Mononuclear cell (primary cell): ENCODE measurements around the gene GAS2L2. TPM values are rescaled to one million over a fixed set of nuclear protein-coding genes. Genes with fewer than 3 reads are reported as not detected.

Experiments used
- H3K27me3 ChIP-seq: 2 replicates; pipeline ENCODE4 v1.6.0; 2011; ENCODE audit warnings: low read length, control low read depth; ENCODE audit not compliant: insufficient read depth
- H3K4me1 ChIP-seq: 2 replicates; pipeline ENCODE4 v1.5.1; 2011; ENCODE audit warnings: mild to moderate bottlenecking, low read length, control low read depth; ENCODE audit not compliant: insufficient read depth
- H3K4me3 ChIP-seq: 2 replicates; pipeline ENCODE4 v1.5.1; 2011; ENCODE audit warnings: mild to moderate bottlenecking, low read length, moderate library complexity
- H3K9me3 ChIP-seq: 2 replicates; pipeline ENCODE4 v1.5.1; 2011; ENCODE audit warnings: low read depth, mild to moderate bottlenecking, control low read depth, low read length
- total RNA-seq: library from RNA; depleted of rRNA; stranded (reverse); fragments of >200 nt; gene quantifications from one replicate; pipeline ENCODE4 v1.2.3, GENCODE V29; 2012

The GAS2L2 gene
- total RNA-seq, 1 donor, result under 0.01 TPM

GRCh38 chr17:35744830-35745229 lies 8.2 kb downstream of the GAS2L2 start:
- Histone ChIP-seq H3K27me3 (peaks cover 25% of the 10 kb centered on the region), H3K4me1 (no peaks in the 10 kb centered on the region), H3K9me3 (no peaks in the 10 kb centered on the region), H3K4me3 (no peak overlapping the region)

GRCh38 chr17:35743626-35744328 lies 9.3 kb downstream of the GAS2L2 start:
- Histone ChIP-seq H3K27me3 (peaks cover 14% of the 10 kb centered on the region), H3K9me3 (no peaks in the 10 kb centered on the region), H3K4me3 (no peak overlapping the region), H3K4me1 (no peaks in the 10 kb centered on the region)

GRCh38 chr17:35742896-35743477 lies 10.1 kb downstream of the GAS2L2 start:
- Histone ChIP-seq H3K4me1 (no peaks in the 10 kb centered on the region), H3K4me3 (no peak overlapping the region), H3K9me3 (no peaks in the 10 kb centered on the region), H3K27me3 (peaks cover 14% of the 10 kb centered on the region)

- Histone ChIP-seq H3K27me3 (peaks cover 14% of the 10 kb centered on the region), H3K4me1 (no peaks in the 10 kb centered on the region), H3K4me3 (no peak overlapping the region), H3K9me3 (no peaks in the 10 kb centered on the region)
Observed at GRCh38 chr17:35742496-35742895, 10.5 kb downstream of the GAS2L2 start.

GRCh38 chr17:35740997-35741931 lies 11.8 kb downstream of the GAS2L2 start:
- no peak overlapping the region for H3K4me3 ChIP-seq
- H3K9me3 ChIP-seq, result no peaks in the 10 kb centered on the region
- peaks cover 14% of the 10 kb centered on the region for H3K27me3 ChIP-seq
- no peaks in the 10 kb centered on the region for H3K4me1 ChIP-seq

GRCh38 chr17:35740216-35740615 lies 12.8 kb downstream of the GAS2L2 start:
- H3K4me1 ChIP-seq, result no peaks in the 10 kb centered on the region
- no peak overlapping the region for H3K4me3 ChIP-seq
- no peaks in the 10 kb centered on the region for H3K9me3 ChIP-seq
- peaks cover 14% of the 10 kb centered on the region for H3K27me3 ChIP-seq

GRCh38 chr17:35738519-35739133 lies 14.4 kb downstream of the GAS2L2 start:
- no peaks in the 10 kb centered on the region for H3K9me3 ChIP-seq
- H3K27me3 ChIP-seq, result peaks cover 14% of the 10 kb centered on the region
- H3K4me1 ChIP-seq, result no peaks in the 10 kb centered on the region
- no peak overlapping the region for H3K4me3 ChIP-seq

- H3K9me3 ChIP-seq, result no peaks in the 10 kb centered on the region
- H3K4me3 ChIP-seq, result no peak overlapping the region
- H3K4me1 ChIP-seq, result peaks cover 3% of the 10 kb centered on the region
- H3K27me3 ChIP-seq, result peaks cover 8% of the 10 kb centered on the region
Observed at GRCh38 chr17:35736236-35736635, 16.8 kb downstream of the GAS2L2 start.

GRCh38 chr17:35735036-35735805 lies 17.8 kb downstream of the GAS2L2 start:
- peaks cover 9% of the 10 kb centered on the region for H3K4me1 ChIP-seq
- H3K4me3 ChIP-seq, result no peak overlapping the region
- no peaks in the 10 kb centered on the region for H3K9me3 ChIP-seq
- H3K27me3 ChIP-seq, result peaks cover 3% of the 10 kb centered on the region

GRCh38 chr17:35734396-35734795 lies 18.6 kb downstream of the GAS2L2 start:
- Histone ChIP-seq H3K27me3 (peaks cover 3% of the 10 kb centered on the region), H3K9me3 (no peaks in the 10 kb centered on the region), H3K4me1 (peaks cover 9% of the 10 kb centered on the region), H3K4me3 (no peak overlapping the region)

GRCh38 chr17:35733366-35733765 lies 19.7 kb downstream of the GAS2L2 start:
- Histone ChIP-seq H3K9me3 (no peaks in the 10 kb centered on the region), H3K4me1 (peaks cover 9% of the 10 kb centered on the region), H3K4me3 (no peak overlapping the region), H3K27me3 (peaks cover 3% of the 10 kb centered on the region)

GRCh38 chr17:35732806-35733136 lies 20.3 kb downstream of the GAS2L2 start:
- Histone ChIP-seq H3K27me3 (peaks cover 3% of the 10 kb centered on the region), H3K4me1 (peaks cover 9% of the 10 kb centered on the region), H3K4me3 (no peak overlapping the region), H3K9me3 (no peaks in the 10 kb centered on the region)

GRCh38 chr17:35731917-35732805 lies 20.9 kb downstream of the GAS2L2 start:
- Histone ChIP-seq H3K9me3 (no peaks in the 10 kb centered on the region), H3K4me1 (peaks cover 9% of the 10 kb centered on the region), H3K27me3 (peaks cover 3% of the 10 kb centered on the region), H3K4me3 (no peak overlapping the region)
